Cortex of kidney (tissue), 1 donor: ENCODE results near the gene TUBB2A.
"Not testable (repeated sequence)": the region's sequence is repeated elsewhere in the genome, so short reads cannot be mapped to it uniquely, and the experiment has no call there.

Experiments used
- DNase-seq: peaks from one replicate; lab custom pipeline; 2025; lab: John Stamatoyannopoulos, UW

The TUBB2A gene

GRCh38 chr6:3152689-3153088 lies 4.7 kb downstream of the TUBB2A start:
- no peak for DNase-seq

- DNase-seq = no peak
Observed at GRCh38 chr6:3151691-3152090, 5.7 kb downstream of the TUBB2A start.

- DNase-seq = no peak
Observed at GRCh38 chr6:3147914-3148757, 9.2 kb downstream of the TUBB2A start.

DNA sequence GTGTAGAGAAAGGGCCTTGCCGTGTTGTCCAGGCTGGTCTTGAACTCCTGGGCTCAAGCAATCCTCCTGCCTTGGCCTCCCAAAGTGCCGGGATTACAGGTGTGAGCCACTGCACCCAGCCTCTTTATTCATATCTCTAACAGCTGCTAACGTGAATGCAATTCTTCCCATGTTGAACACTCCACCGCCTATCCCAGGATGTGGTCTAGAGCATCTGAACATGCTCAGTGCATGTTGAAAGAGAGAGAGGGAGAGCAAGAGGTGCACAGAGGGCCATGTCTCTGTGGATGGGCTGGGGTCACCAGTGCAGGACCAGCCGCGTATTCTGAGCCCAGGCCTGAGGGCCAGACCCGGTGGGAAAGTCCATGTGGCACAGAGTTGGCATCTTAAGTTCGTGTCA lies 12.8 kb downstream of the TUBB2A start:
- no peak for DNase-seq

DNA sequence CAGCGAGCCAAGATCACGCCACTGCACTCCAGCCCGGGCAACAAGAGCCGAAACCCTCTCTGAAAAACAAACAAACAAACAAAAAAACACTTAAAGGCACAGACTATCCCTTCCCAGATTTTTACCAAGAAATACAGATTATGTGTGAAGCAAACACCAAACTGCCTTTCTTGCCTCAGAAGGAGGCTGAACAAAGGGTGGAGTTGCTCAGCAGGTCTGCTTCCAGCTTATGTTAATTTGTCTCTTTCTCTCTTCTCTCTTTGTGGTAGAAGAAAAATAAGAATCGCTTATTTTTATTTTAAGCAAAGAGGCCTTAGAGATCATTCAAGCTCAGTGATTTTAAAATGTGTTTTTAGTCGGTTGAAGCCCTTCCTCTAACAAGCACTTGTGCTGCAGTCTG lies 14.2 kb downstream of the TUBB2A start:
- DNase-seq = no peak

GRCh38 chr6:3142536-3142935 lies 14.8 kb downstream of the TUBB2A start:
- DNase-seq = no peak

GRCh38 chr6:3140201-3140600 lies 17.1 kb downstream of the TUBB2A start:
- DNase-seq = no peak

DNA sequence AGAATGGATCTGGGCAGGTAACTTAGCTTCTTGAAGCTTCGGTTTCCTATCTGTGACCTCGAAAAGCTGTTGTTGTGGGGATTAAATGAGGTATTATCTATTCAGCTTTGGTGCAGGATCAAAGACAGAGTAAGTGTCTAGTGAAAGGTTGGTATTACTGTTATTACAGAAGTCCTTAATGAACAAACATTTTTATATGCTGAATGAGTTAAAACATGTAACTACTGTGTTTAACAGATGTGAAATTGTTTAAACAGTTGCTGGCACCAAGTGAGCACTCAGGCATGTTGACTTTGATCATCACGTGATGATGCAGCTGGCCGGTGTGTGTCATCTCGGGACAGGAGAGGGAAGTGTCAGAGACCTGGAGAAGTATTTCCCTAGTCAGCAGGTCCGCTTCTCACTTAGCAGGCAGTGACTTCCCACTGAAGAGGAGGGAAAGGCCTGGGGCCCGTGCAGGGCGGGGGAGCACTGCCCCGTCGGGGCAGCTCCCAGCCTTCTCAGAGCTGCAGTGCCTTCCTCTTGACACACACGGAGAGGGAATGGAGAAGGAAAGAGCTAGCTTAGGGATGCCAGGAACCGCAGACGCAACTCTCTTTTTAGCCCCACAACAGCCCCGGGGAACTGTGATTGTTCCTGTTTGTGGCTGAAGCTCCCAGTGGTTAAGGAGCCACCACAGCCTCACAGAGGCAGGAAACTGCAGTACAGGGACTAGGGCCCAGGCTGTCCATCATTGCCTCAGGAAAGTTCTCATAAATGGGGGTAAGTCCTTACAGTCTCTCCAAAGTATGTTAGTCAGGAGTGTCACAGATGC lies 18.0 kb downstream of the TUBB2A start:
- no peak for DNase-seq

- no peak for DNase-seq
Observed at GRCh38 chr6:3138341-3138740, 19.0 kb downstream of the TUBB2A start.

DNA sequence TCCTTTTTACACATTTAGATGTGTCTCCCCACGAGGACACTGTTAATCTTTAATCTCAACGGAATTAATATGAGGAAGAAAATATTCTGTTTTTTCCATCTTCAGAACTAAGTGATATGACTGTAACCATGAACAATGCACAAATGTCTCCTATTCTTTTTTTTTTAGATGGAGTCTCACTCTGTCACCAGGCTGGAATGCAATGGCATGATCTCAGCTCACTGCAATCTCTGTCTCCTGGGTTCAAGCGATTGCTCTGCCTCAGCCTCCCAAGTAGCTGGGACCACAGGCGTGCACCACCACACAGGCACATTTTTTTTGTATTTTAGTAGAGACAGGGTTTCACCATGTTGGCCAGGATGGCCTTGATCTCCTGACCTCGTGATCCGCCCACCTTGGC lies 19.5 kb downstream of the TUBB2A start:
- DNase-seq = not testable (repeated sequence)

GRCh38 chr6:3137057-3137777 lies 20.1 kb downstream of the TUBB2A start:
- no peak for DNase-seq

DNA sequence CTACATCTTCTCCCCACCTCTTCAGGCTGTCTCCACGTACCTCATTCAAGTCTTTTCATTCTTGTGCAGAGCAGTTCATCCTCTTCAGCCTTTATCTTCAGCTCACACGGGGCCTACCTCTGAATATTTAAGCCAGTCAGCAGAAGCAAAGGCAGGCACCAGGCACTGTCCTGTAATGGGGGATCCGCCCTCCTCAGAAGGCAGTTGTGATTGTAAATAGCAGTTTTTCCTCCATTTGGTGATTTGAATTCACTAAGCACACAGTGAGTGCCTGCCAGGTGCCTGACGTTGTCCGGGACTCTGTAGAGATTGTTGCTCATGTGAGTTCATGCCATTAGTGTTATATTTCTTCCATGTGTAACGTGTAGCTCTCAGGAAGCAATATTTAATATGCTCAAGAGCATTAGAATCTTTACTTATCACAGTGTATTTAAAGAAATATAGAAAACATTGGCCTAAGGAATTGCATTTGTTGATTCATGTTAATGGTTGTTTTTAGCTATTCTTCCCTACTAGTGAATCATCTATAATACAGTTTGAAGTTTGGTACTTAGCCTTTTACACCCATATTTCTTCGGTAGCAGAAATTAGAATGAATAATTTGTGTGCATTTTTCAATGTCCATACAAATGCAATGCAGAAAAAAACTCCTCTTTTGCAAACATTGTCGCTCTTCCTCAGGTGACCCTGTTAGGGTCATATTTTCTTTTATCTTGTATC lies 20.9 kb downstream of the TUBB2A start:
- no peak for DNase-seq

- no peak for DNase-seq
Observed at GRCh38 chr6:3135668-3136291, 21.6 kb downstream of the TUBB2A start.

- no peak for DNase-seq
Observed at GRCh38 chr6:3133515-3133914, 23.8 kb downstream of the TUBB2A start.

GRCh38 chr6:3131695-3132094 lies 25.6 kb downstream of the TUBB2A start:
- DNase-seq = no peak

DNA sequence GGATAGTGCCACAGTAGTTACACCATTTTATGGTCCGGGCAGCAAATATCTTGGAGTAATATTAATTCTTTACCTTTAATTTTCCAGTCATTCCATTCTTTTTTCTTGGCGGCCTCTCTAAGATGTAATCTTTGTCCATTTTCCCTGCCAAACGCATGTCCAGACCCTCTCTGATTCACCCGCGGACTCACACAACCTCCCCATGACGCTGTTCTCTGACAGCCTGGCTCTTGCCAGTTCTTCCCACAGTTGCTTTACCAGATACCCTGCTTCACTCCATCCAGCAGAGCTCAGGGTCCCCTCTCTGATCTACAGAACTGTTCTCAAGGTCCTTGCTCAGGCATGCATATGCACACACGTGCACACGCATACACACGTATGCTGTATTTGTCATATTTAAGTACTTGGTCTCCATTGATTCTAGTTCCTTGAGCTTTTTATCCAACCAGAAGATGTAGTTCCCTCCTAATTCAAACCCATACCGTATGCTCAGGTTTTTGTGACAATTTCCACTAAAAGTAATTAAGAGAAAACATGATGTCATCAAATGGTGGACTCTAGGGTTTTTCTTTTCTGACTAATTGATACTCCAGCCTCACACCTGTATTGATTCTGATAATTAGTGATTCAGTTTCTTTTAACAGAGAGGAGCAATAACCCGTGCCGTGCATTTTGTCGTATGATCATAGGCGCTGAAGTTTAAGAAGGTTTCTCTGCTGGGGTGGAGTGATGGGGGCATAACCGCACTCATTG lies 28.8 kb downstream of the TUBB2A start:
- DNase-seq = no peak

GRCh38 chr6:3125815-3126214 lies 31.5 kb downstream of the TUBB2A start:
- no peak for DNase-seq

- no peak for DNase-seq
Observed at GRCh38 chr6:3124667-3125066, 32.7 kb downstream of the TUBB2A start.

- no peak for DNase-seq
Observed at GRCh38 chr6:3122823-3123182, 34.5 kb downstream of the TUBB2A start.

- no peak for DNase-seq
Observed at GRCh38 chr6:3120765-3121089, 36.6 kb downstream of the TUBB2A start.
